ENCODE data around the gene COL6A5.

DNA sequence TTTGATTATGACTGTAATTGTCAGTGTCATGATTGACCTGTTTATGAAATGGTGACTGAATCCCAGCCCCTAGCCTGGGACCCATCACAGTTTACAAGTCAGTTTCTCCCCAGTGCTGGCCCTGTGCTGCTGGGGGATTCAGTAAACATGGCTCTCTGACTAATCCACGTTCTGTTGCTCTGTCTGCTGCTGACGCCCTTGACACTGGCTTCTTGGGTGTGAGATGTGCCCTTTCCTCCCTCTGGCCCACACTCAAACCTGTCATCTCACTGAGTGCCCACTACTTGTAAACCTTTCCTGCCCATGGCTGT, 84.2 kb downstream of the COL6A5 start:
- TF ChIP-seq, protein P1, sequence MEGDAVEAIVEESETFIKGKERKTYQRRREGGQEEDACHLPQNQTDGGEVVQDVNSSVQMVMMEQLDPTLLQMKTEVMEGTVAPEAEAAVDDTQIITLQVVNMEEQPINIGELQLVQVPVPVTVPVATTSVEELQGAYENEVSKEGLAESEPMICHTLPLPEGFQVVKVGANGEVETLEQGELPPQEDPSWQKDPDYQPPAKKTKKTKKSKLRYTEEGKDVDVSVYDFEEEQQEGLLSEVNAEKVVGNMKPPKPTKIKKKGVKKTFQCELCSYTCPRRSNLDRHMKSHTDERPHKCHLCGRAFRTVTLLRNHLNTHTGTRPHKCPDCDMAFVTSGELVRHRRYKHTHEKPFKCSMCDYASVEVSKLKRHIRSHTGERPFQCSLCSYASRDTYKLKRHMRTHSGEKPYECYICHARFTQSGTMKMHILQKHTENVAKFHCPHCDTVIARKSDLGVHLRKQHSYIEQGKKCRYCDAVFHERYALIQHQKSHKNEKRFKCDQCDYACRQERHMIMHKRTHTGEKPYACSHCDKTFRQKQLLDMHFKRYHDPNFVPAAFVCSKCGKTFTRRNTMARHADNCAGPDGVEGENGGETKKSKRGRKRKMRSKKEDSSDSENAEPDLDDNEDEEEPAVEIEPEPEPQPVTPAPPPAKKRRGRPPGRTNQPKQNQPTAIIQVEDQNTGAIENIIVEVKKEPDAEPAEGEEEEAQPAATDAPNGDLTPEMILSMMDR (IDR thresholded peaks at IDR 0.05): no peak
- no peak for TF ChIP-seq POLR2A (IDR thresholded peaks at IDR 0.05)
